GM12892 (cell line): ENCODE results near the gene RRAS2.

ENCODE experiments used
- POLR2A ChIP-seq: IDR thresholded peaks from 2 replicates; pipeline ENCODE4 v1.6.1; 2011; ENCODE audit warnings: low read depth, low read length, control low read depth
- POLR2AphosphoS5 ChIP-seq: IDR thresholded peaks from 2 replicates; pipeline ENCODE4 v1.6.1; 2011; ENCODE audit warnings: low read depth, low read length, control low read depth
- TAF1 ChIP-seq: IDR thresholded peaks from 2 replicates; pipeline ENCODE4 v1.6.1; 2011; ENCODE audit warnings: low read depth, mild to moderate bottlenecking, control low read depth, low read length, borderline replicate concordance

DNA sequence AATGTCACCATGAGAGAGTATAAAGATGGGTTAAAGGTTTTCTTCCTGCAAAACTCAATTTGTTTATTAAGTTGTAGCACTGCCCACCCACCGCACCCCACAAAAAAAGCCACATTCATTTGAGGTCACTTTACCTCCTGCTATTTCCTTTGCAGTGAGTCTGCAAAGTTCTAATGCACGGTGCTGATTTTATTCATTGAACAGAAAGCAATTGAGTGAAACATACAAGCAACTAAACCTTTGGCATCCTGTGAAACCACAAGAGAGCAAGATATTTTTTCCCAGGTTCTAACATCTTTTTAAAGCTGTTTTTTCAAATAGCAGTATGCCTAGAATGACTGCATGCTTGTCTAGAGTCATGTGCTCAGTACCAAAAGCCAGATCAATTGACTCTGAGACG lies 39.0 kb downstream of the RRAS2 start:
- TF ChIP-seq POLR2AphosphoS5 (no peak), POLR2A (no peak), TAF1 (no peak)
